Loucy (cell line): ENCODE measurements around the gene LCK.

Source experiments
- H2AFZ ChIP-seq: fragments of 200-600 bp; sonication (generic); 2 replicates; pipeline ENCODE4 v1.6.0; 2016; ENCODE audit warnings: antibody characterized with exemption, mild to moderate bottlenecking, low read length, moderate library complexity
- H3F3A ChIP-seq: fragments of 200-600 bp; 2 replicates; pipeline ENCODE4 v1.6.0; 2016; ENCODE audit warnings: antibody characterized with exemption, low read depth, mild to moderate bottlenecking
- H3K27me3 ChIP-seq: fragments of 200-600 bp; sonication (generic); 2 replicates; pipeline ENCODE4 v1.6.1; 2014; ENCODE audit warnings: low read length, mild to moderate bottlenecking; ENCODE audit not compliant: insufficient read depth, poor library complexity, severe bottlenecking
- H3K36me3 ChIP-seq: fragments of 200-600 bp; sonication (generic); 2 replicates; pipeline ENCODE4 v1.6.1; 2016; ENCODE audit warnings: low read length; ENCODE audit not compliant: insufficient read depth
- H3K4me1 ChIP-seq: fragments of 200-600 bp; sonication (generic); 2 replicates; pipeline ENCODE4 v1.5.1; 2014; ENCODE audit warnings: low read length, mild to moderate bottlenecking; ENCODE audit not compliant: insufficient read depth, poor library complexity, severe bottlenecking
- H3K4me2 ChIP-seq: fragments of 200-600 bp; sonication (generic); 2 replicates; pipeline ENCODE4 v1.6.0; 2014; ENCODE audit warnings: antibody characterized with exemption, low read length, low read depth, mild to moderate bottlenecking; ENCODE audit not compliant: poor library complexity, severe bottlenecking
- H3K4me3 ChIP-seq: fragments of 200-600 bp; sonication (generic); 2 replicates; pipeline ENCODE4 v1.5.1; 2014; ENCODE audit warnings: low read length, mild to moderate bottlenecking, mixed read lengths; ENCODE audit not compliant: poor library complexity, severe bottlenecking
- H3K79me2 ChIP-seq: fragments of 200-600 bp; sonication (generic); 2 replicates; pipeline ENCODE4 v1.6.1; 2014; ENCODE audit warnings: low read length; ENCODE audit not compliant: insufficient read depth
- H3K9ac ChIP-seq: fragments of 200-600 bp; sonication (generic); 2 replicates; pipeline ENCODE4 v1.6.0; 2014; ENCODE audit warnings: mild to moderate bottlenecking, low read depth, low read length, moderate library complexity; ENCODE audit not compliant: poor library complexity, severe bottlenecking
- H3K9me2 ChIP-seq: fragments of 200-600 bp; sonication (generic); replicated peaks from 2 replicates; pipeline ENCODE4 v1.6.1; 2016; ENCODE audit warnings: low read depth, low read length, mixed read lengths
- H3K9me3 ChIP-seq: fragments of 200-600 bp; sonication (generic); 2 replicates; pipeline ENCODE4 v1.6.1; 2014; ENCODE audit warnings: mild to moderate bottlenecking, antibody characterized with exemption, low read length, low read depth; ENCODE audit not compliant: insufficient read depth
- H4K20me1 ChIP-seq: fragments of 200-600 bp; sonication (generic); 2 replicates; pipeline ENCODE4 v1.6.0; 2014; ENCODE audit warnings: antibody characterized with exemption, low read length, mild to moderate bottlenecking; ENCODE audit not compliant: insufficient read depth, poor library complexity, severe bottlenecking
- EZH2phosphoT487 ChIP-seq: fragments of 200-600 bp; IDR thresholded peaks from 2 replicates; pipeline ENCODE4 v1.6.1; 2018; ENCODE audit warnings: antibody characterized with exemption, mild to moderate bottlenecking, moderate library complexity, borderline replicate concordance
- TF ChIP-seq, protein P1 (sequence below): fragments of 200-600 bp; sonication (generic); conservative IDR thresholded peaks from 2 replicates; pipeline ENCODE4 v1.5.1; 2014; ENCODE audit warnings: mild to moderate bottlenecking, antibody characterized with exemption, low read length

The LCK gene

DNA sequence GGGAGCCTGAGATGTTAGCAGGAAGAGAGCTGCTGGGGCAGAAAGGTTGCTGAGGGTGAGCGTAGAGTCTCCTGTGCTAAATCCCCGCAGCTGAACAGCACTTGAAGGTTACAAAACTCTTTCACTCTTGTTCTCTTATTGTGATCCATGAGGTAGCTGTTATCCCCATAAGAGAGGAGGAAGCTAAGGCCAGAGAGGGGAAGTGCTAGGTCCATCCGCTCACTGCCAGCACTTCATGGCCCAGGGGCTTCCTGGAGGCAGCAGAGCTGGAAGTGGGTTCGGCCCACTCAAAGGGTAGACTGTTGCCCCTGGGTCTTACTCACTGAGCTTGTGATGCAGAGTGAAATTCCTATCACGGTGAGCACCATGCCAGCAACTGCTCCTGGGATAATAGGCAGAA is 34.5 kb upstream of the LCK start:
- Histone ChIP-seq H3K9ac (no peak overlapping the region), H3F3A (no peaks in the 10 kb centered on the region), H2AFZ (no peak overlapping the region), H3K79me2 (no peaks in the 10 kb centered on the region), H3K4me3 (no peak overlapping the region), H3K4me2 (no peak overlapping the region), H3K36me3 (no peaks in the 10 kb centered on the region), H3K9me3 (no peaks in the 10 kb centered on the region), H4K20me1 (no peaks in the 10 kb centered on the region), H3K27me3 (no peaks in the 10 kb centered on the region), H3K4me1 (peaks cover 7% of the 10 kb centered on the region), H3K9me2 (no peaks in the 10 kb centered on the region)
- no peak for TF ChIP-seq EZH2phosphoT487
- TF ChIP-seq, protein P1, sequence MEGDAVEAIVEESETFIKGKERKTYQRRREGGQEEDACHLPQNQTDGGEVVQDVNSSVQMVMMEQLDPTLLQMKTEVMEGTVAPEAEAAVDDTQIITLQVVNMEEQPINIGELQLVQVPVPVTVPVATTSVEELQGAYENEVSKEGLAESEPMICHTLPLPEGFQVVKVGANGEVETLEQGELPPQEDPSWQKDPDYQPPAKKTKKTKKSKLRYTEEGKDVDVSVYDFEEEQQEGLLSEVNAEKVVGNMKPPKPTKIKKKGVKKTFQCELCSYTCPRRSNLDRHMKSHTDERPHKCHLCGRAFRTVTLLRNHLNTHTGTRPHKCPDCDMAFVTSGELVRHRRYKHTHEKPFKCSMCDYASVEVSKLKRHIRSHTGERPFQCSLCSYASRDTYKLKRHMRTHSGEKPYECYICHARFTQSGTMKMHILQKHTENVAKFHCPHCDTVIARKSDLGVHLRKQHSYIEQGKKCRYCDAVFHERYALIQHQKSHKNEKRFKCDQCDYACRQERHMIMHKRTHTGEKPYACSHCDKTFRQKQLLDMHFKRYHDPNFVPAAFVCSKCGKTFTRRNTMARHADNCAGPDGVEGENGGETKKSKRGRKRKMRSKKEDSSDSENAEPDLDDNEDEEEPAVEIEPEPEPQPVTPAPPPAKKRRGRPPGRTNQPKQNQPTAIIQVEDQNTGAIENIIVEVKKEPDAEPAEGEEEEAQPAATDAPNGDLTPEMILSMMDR = no peak

DNA sequence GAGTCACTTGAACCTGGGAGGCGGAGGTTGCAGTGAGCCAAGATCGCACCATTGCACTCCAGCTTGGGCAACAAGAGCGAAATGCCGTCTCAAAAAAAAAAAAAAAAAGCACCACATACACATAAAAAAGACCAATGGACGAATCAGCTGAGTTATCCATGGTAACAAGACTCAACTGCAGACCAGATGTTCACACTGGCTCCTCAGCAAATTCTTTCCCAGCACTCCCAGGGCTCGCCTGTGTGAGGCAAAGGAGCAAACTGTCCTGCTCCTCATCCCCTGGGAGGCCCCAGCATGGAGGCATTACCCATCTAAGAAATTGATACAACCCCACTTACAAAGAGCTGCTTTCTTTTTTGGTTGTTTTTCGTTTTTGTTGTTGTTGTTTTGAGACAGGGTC is 32.0 kb upstream of the LCK start:
- Histone ChIP-seq H3K79me2 (peaks cover 18% of the 10 kb centered on the region), H3K4me1 (peaks cover 24% of the 10 kb centered on the region), H2AFZ (no peak overlapping the region), H3K9me2 (no peaks in the 10 kb centered on the region), H3K4me3 (no peak overlapping the region), H3K27me3 (no peaks in the 10 kb centered on the region), H3K4me2 (no peak overlapping the region), H3F3A (no peaks in the 10 kb centered on the region), H3K36me3 (no peaks in the 10 kb centered on the region), H3K9ac (no peak overlapping the region), H3K9me3 (no peaks in the 10 kb centered on the region), H4K20me1 (no peaks in the 10 kb centered on the region)
- TF ChIP-seq EZH2phosphoT487 = no peak
- TF ChIP-seq, protein P1 = no peak

DNA sequence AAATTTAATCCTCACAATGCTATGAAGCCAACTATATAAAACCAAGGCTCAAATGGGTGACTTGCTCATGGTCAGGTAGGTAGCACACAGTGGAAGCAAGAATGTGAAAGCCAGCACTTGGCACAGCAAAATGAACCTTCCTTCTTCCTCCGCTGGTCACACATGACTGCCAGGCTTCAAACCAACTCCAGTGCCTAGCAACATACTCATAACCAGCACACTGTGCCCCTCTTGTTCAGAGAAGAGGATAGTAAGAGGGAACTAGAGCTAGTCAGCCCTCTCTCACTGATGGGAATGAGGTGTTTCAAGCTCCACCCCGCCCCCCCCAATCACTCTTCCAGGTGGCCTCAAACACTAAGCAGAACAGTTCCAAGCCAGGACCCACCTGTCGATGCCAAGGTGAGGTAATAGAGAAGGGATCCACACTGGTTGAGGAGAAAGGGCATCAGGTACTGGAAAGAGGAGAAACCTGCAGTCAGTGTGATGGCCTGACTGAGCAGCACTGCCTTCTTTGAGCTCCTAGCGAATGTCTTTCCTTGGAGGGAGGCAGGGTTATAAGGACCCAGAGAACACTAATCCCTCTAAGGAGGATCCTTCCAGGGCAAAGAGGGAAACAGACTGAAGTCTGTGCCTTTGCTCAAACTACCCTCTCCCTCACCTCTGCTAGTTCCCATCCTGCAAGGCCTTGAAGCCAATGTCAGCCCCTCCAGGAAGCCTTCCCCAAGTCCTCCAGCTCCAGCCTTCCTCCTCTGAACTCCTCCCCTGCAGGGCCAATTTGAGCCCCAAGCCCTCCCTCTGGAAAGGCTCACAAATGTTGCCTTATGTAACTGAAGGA is 30.1 kb upstream of the LCK start:
- H3K9ac ChIP-seq = no peak overlapping the region

More for the DNA sequence above, 30.1 kb upstream of the LCK start:
- H3K4me1 ChIP-seq = peaks cover 27% of the 10 kb centered on the region
- H3K4me2 ChIP-seq = peak overlapping the region; percentile 91
- TF ChIP-seq, protein P1 = no peak
- no peak for TF ChIP-seq EZH2phosphoT487
- H3F3A ChIP-seq = no peaks in the 10 kb centered on the region
- H3K36me3 ChIP-seq = no peaks in the 10 kb centered on the region; the same call in 1 of the 2 replicates
- no peaks in the 10 kb centered on the region for H3K27me3 ChIP-seq
- H2AFZ ChIP-seq = no peak overlapping the region
- peak overlapping the region; percentile 90 for H3K4me3 ChIP-seq
- no peaks in the 10 kb centered on the region for H4K20me1 ChIP-seq
- H3K9me2 ChIP-seq = no peaks in the 10 kb centered on the region
- H3K9me3 ChIP-seq = no peaks in the 10 kb centered on the region
- peaks cover 22% of the 10 kb centered on the region for H3K79me2 ChIP-seq
